ENCODE data around the gene DUOXA1.

- no peak for TF ChIP-seq CTCF (IDR thresholded peaks at IDR 0.05)
- TF ChIP-seq POLR2A (IDR thresholded peaks at IDR 0.05) = no peak
Measured at GRCh38 chr15:45084163-45084562, 45.5 kb downstream of the DUOXA1 start.
